ENCODE data around the gene ARHGEF6. TPM values are rescaled to one million over a fixed set of nuclear protein-coding genes. Genes with fewer than 3 reads are reported as not detected.

The ARHGEF6 gene
- total and polyA plus RNA-seq, 8 donors, result 11.9 to 21.6 (median 19.2) TPM

DNA sequence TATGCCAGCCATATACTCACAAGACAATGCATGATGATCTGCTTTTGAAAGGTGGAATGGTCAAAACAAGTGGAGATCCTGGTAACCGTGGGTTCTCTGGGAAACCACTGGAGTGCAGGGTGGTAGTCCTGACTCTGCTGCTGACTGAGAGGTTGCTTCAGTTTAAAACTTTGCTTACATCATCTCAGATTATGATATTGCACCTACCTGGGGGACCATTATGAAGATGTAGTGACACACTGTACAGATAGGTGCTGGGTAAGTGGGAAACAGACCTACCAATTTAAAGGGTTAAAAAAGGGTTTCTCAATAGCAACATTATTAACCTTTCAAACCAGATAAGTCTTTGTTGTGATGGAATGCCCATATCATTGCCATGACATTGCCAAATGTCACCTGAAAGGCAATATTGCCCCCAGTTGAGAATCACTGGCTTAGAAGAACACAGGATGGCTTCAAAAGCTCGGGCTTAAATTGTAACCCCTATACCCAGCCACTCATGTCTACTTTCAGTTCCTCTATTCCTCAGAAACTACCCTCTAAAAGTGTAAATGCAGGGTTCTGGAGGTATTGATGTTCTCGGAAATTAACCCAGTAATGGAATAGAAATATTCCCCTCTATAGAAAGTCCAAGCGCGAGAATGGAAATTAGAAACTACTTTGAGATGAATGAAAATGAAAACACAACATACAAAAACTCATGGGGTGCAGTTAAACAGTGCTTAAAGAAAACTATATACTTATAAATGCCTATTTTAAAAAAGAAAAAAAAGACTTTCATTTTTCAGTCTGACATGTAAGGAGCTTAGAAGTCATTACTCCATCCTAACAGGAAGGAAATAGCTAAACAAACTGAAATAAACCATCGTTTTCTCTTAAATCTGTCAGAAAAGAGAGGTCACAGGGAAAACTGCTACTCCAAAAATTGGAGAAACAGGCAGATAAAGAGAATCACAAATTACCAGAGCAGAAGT lies 65.8 kb downstream of the ARHGEF6 start:
- H3K36me3 ChIP-seq, result no peaks in the 10 kb centered on the region
- peaks cover 0 to 10% of the 10 kb centered on the region in 2 donors for H3K4me1 ChIP-seq
- TF ChIP-seq CTCF (IDR thresholded peaks at IDR 0.05), result no peak
- intact Hi-C loops (cut with DNase I), result loop anchor here in 1 of 2 donors (10.0 kb wide), 1 partner anchor 210 kb away; no protein-coding TSS in a partner anchor
- peak overlapping the region in 1 of 2 donors; percentile 63 for H3K27ac ChIP-seq
- H3K9me3 ChIP-seq, result no peaks in the 10 kb centered on the region
- ATAC-seq (no peak), DNase-seq (no peak)
- H3K4me3 ChIP-seq, result no peak overlapping the region
- H3K27me3 ChIP-seq, result no peaks in the 10 kb centered on the region

DNA sequence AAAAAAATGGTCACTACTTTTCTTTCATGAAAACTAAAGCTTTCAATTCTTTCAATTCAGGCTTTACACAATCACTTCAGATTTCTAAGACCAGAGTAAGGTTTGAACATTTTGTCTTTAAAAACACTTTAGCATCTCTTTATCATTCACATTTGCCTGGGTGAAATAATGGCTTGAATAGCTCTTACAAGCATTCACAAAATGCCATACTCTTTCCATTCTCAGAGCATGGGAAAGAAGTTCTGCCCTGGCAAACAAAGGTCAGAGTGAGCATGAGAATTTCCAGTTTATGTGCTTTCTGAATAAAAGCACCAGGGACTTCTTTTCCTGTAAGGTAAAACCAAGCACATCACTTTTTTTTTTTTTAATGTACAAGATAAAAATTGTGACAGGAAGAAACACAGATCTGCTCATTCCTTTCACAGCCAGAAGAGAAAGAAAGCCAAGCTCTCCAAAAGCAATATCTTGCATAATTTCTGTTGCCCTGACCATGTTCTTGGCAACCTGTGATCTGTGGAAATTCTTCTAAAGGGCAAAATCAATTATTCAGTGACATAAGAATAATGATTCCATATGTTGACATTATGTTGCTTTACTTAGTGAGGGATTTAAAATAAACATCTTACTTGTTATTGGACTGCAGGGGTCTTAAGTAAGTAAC lies 68.0 kb downstream of the ARHGEF6 start:
- no peak for TF ChIP-seq CTCF (IDR thresholded peaks at IDR 0.05)
- intact Hi-C loops (cut with DNase I), result loop anchor here in 1 of 2 donors (10.0 kb wide), 1 partner anchor 212 kb away; no protein-coding TSS in a partner anchor

GRCh38 chrX:136711147-136711546 lies 69.6 kb downstream of the ARHGEF6 start:
- ATAC-seq (peak; percentile 68), DNase-seq (peak in 2 of 4 donors; percentile 17 to 37)
- intact Hi-C loops (cut with DNase I), result loop anchor here in 1 of 2 donors (10.0 kb wide), 1 partner anchor 214 kb away; no protein-coding TSS in a partner anchor
- no peak overlapping the region for H3K27ac ChIP-seq
- peaks cover 0 to 10% of the 10 kb centered on the region in 2 donors for H3K4me1 ChIP-seq
- TF ChIP-seq CTCF (IDR thresholded peaks at IDR 0.05), result peak; percentile 13 to 19
- H3K36me3 ChIP-seq, result no peaks in the 10 kb centered on the region
- no peak overlapping the region for H3K4me3 ChIP-seq
- no peaks in the 10 kb centered on the region for H3K27me3 ChIP-seq
- no peaks in the 10 kb centered on the region for H3K9me3 ChIP-seq

More for the DNA sequence above, 68.0 kb downstream of the ARHGEF6 start:
- Histone ChIP-seq H3K27me3 (no peaks in the 10 kb centered on the region), H3K9me3 (no peaks in the 10 kb centered on the region), H3K4me1 (peaks cover 0 to 10% of the 10 kb centered on the region in 2 donors), H3K27ac (no peak overlapping the region), H3K4me3 (no peak overlapping the region), H3K36me3 (no peaks in the 10 kb centered on the region)
- no peak for ATAC-seq
- no peak for DNase-seq

DNA sequence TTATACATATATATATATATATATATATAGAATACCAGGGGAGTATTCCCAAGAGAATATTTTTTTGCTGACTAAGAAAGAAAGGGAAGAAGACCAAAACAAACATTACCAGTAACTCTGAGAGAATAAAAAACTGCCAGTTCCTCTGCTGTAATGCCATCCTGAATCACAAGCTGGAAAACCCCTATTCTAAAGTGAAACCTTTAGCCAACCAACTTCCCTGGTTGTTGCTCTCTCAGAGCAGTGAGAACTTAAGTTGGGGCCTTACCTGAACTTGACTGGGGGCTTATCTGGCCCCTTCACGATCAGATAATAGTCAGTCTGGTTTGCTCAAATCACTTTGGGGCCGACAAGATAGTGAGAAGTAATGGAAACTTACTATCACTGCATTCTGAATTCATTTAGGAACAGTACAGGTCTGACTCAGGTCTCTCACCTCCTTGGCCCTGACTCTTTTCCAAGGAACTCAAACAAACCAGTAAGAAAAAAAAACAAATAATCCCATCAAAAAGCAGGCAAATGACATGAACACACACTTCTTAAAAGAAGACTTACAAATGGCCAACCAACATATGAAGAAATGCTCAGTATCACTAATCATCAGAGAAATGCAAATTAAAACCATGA lies 70.3 kb downstream of the ARHGEF6 start:
- H3K27ac ChIP-seq, result peak overlapping the region in 1 of 2 donors; percentile 48

More for the DNA sequence above, 70.3 kb downstream of the ARHGEF6 start:
- H3K9me3 ChIP-seq, result no peaks in the 10 kb centered on the region
- no peaks in the 10 kb centered on the region for H3K36me3 ChIP-seq
- ATAC-seq, result peak; percentile 34
- intact Hi-C loops (cut with DNase I), result loop anchor here in 1 of 2 donors (10.0 kb wide), 1 partner anchor 214 kb away; no protein-coding TSS in a partner anchor
- no peak overlapping the region for H3K4me3 ChIP-seq
- peaks cover 0 to 5% of the 10 kb centered on the region in 2 donors for H3K4me1 ChIP-seq
- TF ChIP-seq CTCF (IDR thresholded peaks at IDR 0.05), result no peak
- DNase-seq, result no peak
- no peaks in the 10 kb centered on the region for H3K27me3 ChIP-seq

All from left lung (tissue), 10 donors.